Right cardiac atrium (tissue), 5 donors: ENCODE results near the gene IFNG-AS1. TPM values are rescaled to one million over a fixed set of nuclear protein-coding genes. Genes with fewer than 3 reads are reported as not detected.

Experiments
- ATAC-seq, 2 donors: fragments of 200-7000 bp; cut with Tn5 transposase; one replicate each; pipeline versions ENCODE4 v1.8.0 to v1.9.1; 2020; ENCODE audit warnings: moderate library complexity in 2 of 2, mild to moderate bottlenecking in 1 of 2
- DNase-seq, 3 donors: peaks; one replicate each; pipeline ENCODE4 v3.0.0-alpha.2; 2020
- H3K27ac ChIP-seq: one replicate; pipeline ENCODE4 v1.5.1; 2013; ENCODE audit warnings: mild to moderate bottlenecking, low read length, control low read depth, moderate library complexity
- H3K27me3 ChIP-seq: one replicate; pipeline ENCODE4 v1.6.1; 2013; ENCODE audit not compliant: control insufficient read depth, insufficient read depth
- H3K4me1 ChIP-seq: one replicate; pipeline ENCODE4 v1.6.1; 2013; ENCODE audit warnings: low read length; ENCODE audit not compliant: control insufficient read depth, insufficient read depth
- H3K4me3 ChIP-seq: one replicate; pipeline ENCODE4 v1.5.1; 2013; ENCODE audit warnings: low read length, control low read depth
- H3K9me3 ChIP-seq: one replicate; pipeline ENCODE4 v1.6.1; 2013; ENCODE audit warnings: low read length; ENCODE audit not compliant: control insufficient read depth
- WGBS: extraction: QIAGEN DNeasy Blood & Tissue Kit; methylation state at CpG from one replicate; pipeline ENCODE4 v1.1.7; 2013; 5-methylcytosine and 5-hydroxymethylcytosine counted together
- intact Hi-C, 4 donors: fragments of 100-400 bp; cut with DNase I; formaldehyde crosslinking; loops; one replicate each; pipeline versions ENCODE4 v1.11.0 to v1.14.0; 2022 to 2023
- polyA plus RNA-seq: library from polyadenylated mRNA; stranded (reverse); fragments of 200-250 nt; gene quantifications from one replicate; pipeline ENCODE4 v1.2.3, GENCODE V29; 2013
- total RNA-seq, 4 donors: library from RNA; stranded (reverse); fragmentation: NEBNext Ultra II Directional; extraction: Animal tissue kit (Norgen Biotek cat#: 25700); gene quantifications; one replicate each; pipeline ENCODE4 v1.2.1, GENCODE V29; 2021
- donor health status: healthy with polysubstance abuse.
- donor health status: DM: no; HTN: yes; CAD: no.
- donor health status: DM: no; HTN: no; CAD: no.
- donor health status: DM: no; HTN: yes; CAD: no; lungs with severe emphysema.
- donor health status: DM: yes; HTN: yes; CAD: no.

Gene IFNG-AS1
- total and polyA plus RNA-seq, 5 donors: 0.79 to 1.4 (median 0.87) TPM; not detected in 1

GRCh38 chr12:68067762-68068376 is 78.6 kb downstream of the IFNG-AS1 start:
- no peak for ATAC-seq
- Histone ChIP-seq H3K4me3 (no peak overlapping the region), H3K27ac (no peak overlapping the region), H3K9me3 (no peaks in the 10 kb centered on the region), H3K4me1 (no peaks in the 10 kb centered on the region), H3K27me3 (no peaks in the 10 kb centered on the region)
- no peak for DNase-seq
- intact Hi-C loops: no loop called here
- 82% methylated on average over 6 of the region's 6 CpGs for WGBS

- WGBS: 85% methylated on average over 3 of the region's 3 CpGs
- H3K27me3 ChIP-seq: no peaks in the 10 kb centered on the region
- no peak overlapping the region for H3K27ac ChIP-seq
- no peaks in the 10 kb centered on the region for H3K9me3 ChIP-seq
- intact Hi-C loops: no loop called here
- ATAC-seq (no peak), DNase-seq (no peak)
- H3K4me3 ChIP-seq: no peak overlapping the region
- no peaks in the 10 kb centered on the region for H3K4me1 ChIP-seq
Measured at GRCh38 chr12:68069275-68069674, 80.0 kb downstream of the IFNG-AS1 start.

Other genes starting within 250 kb of the IFNG-AS1 start
- gene IFNG, start 170.3 kb downstream of the IFNG-AS1 start, total RNA-seq: not detected
- gene IFNG, start 170.3 kb downstream of the IFNG-AS1 start, polyA plus RNA-seq: not detected
- not detected for gene IL26, start 236.4 kb downstream of the IFNG-AS1 start, total RNA-seq
- gene IL26, start 236.4 kb downstream of the IFNG-AS1 start, polyA plus RNA-seq: not detected